GM12878 (cell line): ENCODE results near the gene ASB10. TPM values are rescaled to one million over a fixed set of nuclear protein-coding genes. Genes with fewer than 3 reads are reported as not detected.
A peak's percentile ranks its signal among the peaks of the same experiment; 100 is the strongest.

Experiments
- ATAC-seq: fragments of 200-7000 bp; cut with Tn5 transposase; 3 replicates; pipeline ENCODE4 v1.9.1; 2020; ENCODE audit warnings: mild to moderate bottlenecking, moderate library complexity
- Bru-seq: library from RNA; stranded (reverse); fragments of 400-500 nt; gene quantifications from one replicate; lab custom pipeline; 2021; lab: Mats Ljungman, UMichigan
- BruChase-seq, 2 experiments: library from RNA; stranded (reverse); fragments of 400-500 nt; gene quantifications; one replicate each; lab custom pipeline; 2021; lab: Mats Ljungman, UMichigan
- BruUV-seq: library from RNA; stranded (reverse); fragments of 400-500 nt; replicated peaks from 2 replicates; lab custom pipeline; 2021; lab: Mats Ljungman, UMichigan
- CTCF ChIA-PET: fragments of 300-600 bp; sonication (Branson Sonifier 250); formaldehyde crosslinking; extraction: SDS; loops from one replicate; lab custom pipeline; 2021; ENCODE audit warnings: inconsistent platforms; lab: Yijun Ruan, JAX
- POLR2A ChIA-PET: fragments of 350-600 bp; formaldehyde crosslinking; extraction: SDS; loops from one replicate; lab custom pipeline; 2021; ENCODE audit warnings: inconsistent platforms; lab: Charles Lee
- RAD21 ChIA-PET: fragments of 300-600 bp; sonication (Branson Sonifier 250); formaldehyde crosslinking; loops from one replicate; lab custom pipeline; 2023; ENCODE audit warnings: antibody characterized with exemption; ENCODE audit not compliant: unreplicated experiment; lab: Charles Lee
- SMC1A ChIA-PET: fragments of 300-600 bp; sonication (Branson Sonifier 250); formaldehyde crosslinking; loops from one replicate; lab custom pipeline; 2023; ENCODE audit not compliant: unreplicated experiment, uncharacterized antibody; lab: Charles Lee
- DNase-seq: peaks from one replicate; pipeline ENCODE4 v3.0.0-alpha.2; 2011; ENCODE audit warnings: low read depth, low spot score
- FAIRE-seq: peaks from 3 replicates; lab custom pipeline; 2011; peaks lifted over from hg19 to GRCh38; lab: Jason Lieb, UNC
- H2AFZ ChIP-seq: 2 replicates; pipeline ENCODE4 v1.6.0; 2011; ENCODE audit warnings: low read depth, low read length, control low read depth; ENCODE audit not compliant: control insufficient read depth
- H3K27ac ChIP-seq: 2 replicates; pipeline ENCODE4 v1.5.1; 2011; ENCODE audit warnings: control low read depth; ENCODE audit not compliant: control insufficient read depth, insufficient read depth
- H3K27me3 ChIP-seq, 2 experiments: replicated peaks in 1 of 2; 2 replicates each; pipeline versions ENCODE4 v1.6.0 to v1.6.1; 2011; ENCODE audit warnings: low read length in 1 of 2; ENCODE audit not compliant: control insufficient read depth in 2 of 2, insufficient read depth in 2 of 2
- H3K36me3 ChIP-seq, 2 experiments: 2 replicates each; pipeline ENCODE4 v1.5.1; 2011; ENCODE audit warnings: low read length in 1 of 2; ENCODE audit not compliant: control insufficient read depth in 2 of 2, insufficient read depth in 2 of 2
- H3K4me1 ChIP-seq: 2 replicates; pipeline ENCODE4 v1.6.1; 2011; ENCODE audit warnings: mild to moderate bottlenecking, low read length, moderate library complexity, mixed read lengths; ENCODE audit not compliant: control insufficient read depth, insufficient read depth
- H3K4me2 ChIP-seq: 2 replicates; pipeline ENCODE4 v1.6.0; 2011; ENCODE audit warnings: control low read depth; ENCODE audit not compliant: control insufficient read depth, insufficient read depth
- H3K4me3 ChIP-seq: fragments of 200-600 bp; sonication (generic); 2 replicates; pipeline ENCODE4 v1.5.1; 2016
- H3K79me2 ChIP-seq: 2 replicates; pipeline ENCODE4 v1.6.0; 2011; ENCODE audit warnings: low read length; ENCODE audit not compliant: control insufficient read depth, insufficient read depth
- H3K9ac ChIP-seq: 2 replicates; pipeline ENCODE4 v1.8.0; 2011; ENCODE audit warnings: low read length, control low read depth, mixed read lengths; ENCODE audit not compliant: control insufficient read depth, insufficient read depth
- H3K9me3 ChIP-seq: replicated peaks from 3 replicates; pipeline ENCODE4 v1.5.1; 2011; ENCODE audit warnings: mild to moderate bottlenecking, low read length; ENCODE audit not compliant: control insufficient read depth, insufficient read depth
- H4K20me1 ChIP-seq: 2 replicates; pipeline ENCODE4 v1.6.0; 2011; ENCODE audit not compliant: control insufficient read depth, insufficient read depth
- BACH1 ChIP-seq: fragments of 450-650 bp; IDR thresholded peaks from 2 replicates; pipeline ENCODE4 v1.6.1; 2017; ENCODE audit warnings: mild to moderate bottlenecking, borderline replicate concordance
- BMI1 ChIP-seq: fragments of 450-650 bp; IDR thresholded peaks from 2 replicates; pipeline ENCODE4 v1.6.1; 2016; ENCODE audit warnings: mild to moderate bottlenecking, moderate library complexity, borderline replicate concordance
- CREB1 ChIP-seq: IDR thresholded peaks from 2 replicates; pipeline ENCODE4 v1.6.1; 2012; ENCODE audit warnings: low read depth, mild to moderate bottlenecking, inconsistent platforms
- HSF1 ChIP-seq: fragments of 150-350 bp; IDR thresholded peaks from 2 replicates; pipeline ENCODE4 v1.6.1; 2014; ENCODE audit warnings: mild to moderate bottlenecking, low read depth, low read length
- LARP7 ChIP-seq: fragments of 450-650 bp; IDR thresholded peaks from 2 replicates; pipeline ENCODE4 v1.6.1; 2017; ENCODE audit warnings: mild to moderate bottlenecking
- NFYA ChIP-seq: IDR thresholded peaks from 2 replicates; pipeline ENCODE4 v1.6.1; 2011; ENCODE audit warnings: low read depth, mild to moderate bottlenecking, low read length, improper control_type of control experiment, borderline replicate concordance
- NR2C1 ChIP-seq: fragments of 450-650 bp; IDR thresholded peaks from 2 replicates; pipeline ENCODE4 v1.6.1; 2017; ENCODE audit warnings: antibody characterized with exemption, mild to moderate bottlenecking, moderate library complexity
- SIX5 ChIP-seq: IDR thresholded peaks from 2 replicates; pipeline ENCODE4 v1.6.1; 2011; ENCODE audit warnings: mild to moderate bottlenecking, low read depth, low read length, moderate library complexity; ENCODE audit not compliant: severe bottlenecking
- TCF7 ChIP-seq: IDR thresholded peaks from 2 replicates; pipeline ENCODE4 v1.6.1; 2014; ENCODE audit warnings: antibody characterized with exemption, borderline replicate concordance
- ZNF24 ChIP-seq: fragments of 450-650 bp; IDR thresholded peaks from 2 replicates; pipeline ENCODE4 v1.6.1; 2017; ENCODE audit warnings: antibody characterized with exemption, mild to moderate bottlenecking
- WGBS: methylation state at CpG from one replicate; pipeline ENCODE4 v1.1.6; 2016; ENCODE audit warnings: low lambda C conversion rate; ENCODE audit not compliant: insufficient replicate concordance, insufficient coverage; ENCODE audit errors: missing lambda C conversion rate; 5-methylcytosine and 5-hydroxymethylcytosine counted together
- in situ Hi-C: fragments of 300-500 bp; cut with MboI; formaldehyde crosslinking; loops from 9 replicates; pipeline ENCODE4 v1.14.3; 2018; ENCODE audit warnings: mixed read lengths
- intact Hi-C: fragments of 100-400 bp; cut with micrococcal nuclease; formaldehyde crosslinking; loops from one replicate; pipeline ENCODE4 v1.14.2; 2022; ENCODE audit not compliant: unreplicated experiment
- long read RNA-seq, 2 experiments: library from polyadenylated mRNA; unstranded; transcript quantifications; one replicate each; pipeline ENCODE4 v2.0.0, GENCODE V29; 2019 to 2020
- polyA minus RNA-seq, 3 experiments: library from RNA; depleted of rRNA, polyadenylated mRNA; stranded (reverse); fragments of >200 nt; gene quantifications; 2 replicates each; pipeline ENCODE4 v1.2.3, GENCODE V29; 2011
- polyA plus RNA-seq, 11 experiments: library from polyadenylated mRNA; depleted of rRNA in 4 of 11; unstranded in 6 of 11; stranded (reverse) in 5 of 11; fragments of >200 nt; fragmentation: Nextera tagmentation in 4 of 11; fragmentation: Illumina TruSeq in 1 of 11; extraction: Ambion mirVana in 4 of 11; extraction: Trizol in 1 of 11; gene quantifications; 1 replicate in 1 of 11; 2 replicates in 10 of 11; pipeline versions ENCODE4 v1.2.1 to v1.2.3, GENCODE V29; 2011 to 2016; ENCODE audit warnings: inconsistent platforms in 2 of 11, missing spikeins in 2 of 11, low read depth in 1 of 11
- total RNA-seq, 4 experiments: library from RNA; depleted of rRNA in 3 of 4; stranded (reverse); fragments of >200 nt in 3 of 4; fragmentation: Illumina TruSeq in 1 of 4; extraction: Trizol in 1 of 4; gene quantifications; 2 replicates each; pipeline versions ENCODE4 v1.2.1 to v1.2.3, GENCODE V29; 2013 to 2021

Gene ASB10
- total RNA-seq (2013; cell fraction: nucleolus; rRNA removed): not detected in 2 replicates
- not detected in 2 replicates for total RNA-seq (2014; rRNA removed)
- total RNA-seq (2014; rRNA removed; fragmentation: Illumina TruSeq; extraction: Trizol): not detected in 2 replicates
- not detected in 2 replicates for total RNA-seq (2021)
- not detected for polyA plus RNA-seq (2011; ENCODE audit: low read depth)
- not detected in 2 replicates for polyA plus RNA-seq (2011; rRNA removed)
- polyA plus RNA-seq (2011; cell fraction: cytosol; rRNA removed): not detected in 2 replicates
- polyA plus RNA-seq (2011; cell fraction: nucleus; rRNA removed): not detected in 2 replicates
- not detected in 2 replicates for polyA plus RNA-seq (2012)
- polyA plus RNA-seq (2014; fragmentation: Illumina TruSeq; extraction: Trizol): not detected in 2 replicates
- polyA plus RNA-seq (2014; fragmentation: Nextera tagmentation; extraction: Ambion mirVana): not detected
- polyA plus RNA-seq (2014; rRNA removed): not detected in 2 replicates
- polyA plus RNA-seq (2016; fragmentation: Nextera tagmentation; extraction: Ambion mirVana): not detected
- polyA minus RNA-seq (2011; rRNA and poly(A)+ RNA removed): not detected in 2 replicates
- not detected in 2 replicates for polyA minus RNA-seq (2011; cell fraction: cytosol; rRNA and poly(A)+ RNA removed)
- not detected in 2 replicates for polyA minus RNA-seq (2011; cell fraction: nucleus; rRNA and poly(A)+ RNA removed)
- Bru-seq, nascent RNA: not detected
- not detected for BruChase-seq, experiment 1, labeled RNA remaining after a 6-hour chase
- not detected for BruChase-seq, experiment 2, labeled RNA remaining after a 2-hour chase
- long read RNA-seq, experiment 1: 0 reads
- long read RNA-seq, experiment 2: 0 reads

GRCh38 chr7:151186640-151187408, at the start of gene ASB10:
TSS of gene ASB10 (minus strand) at chr7:151187250. CDS start at chr7:151187130, 120 bp downstream.
- Histone ChIP-seq H2AFZ (no peak within 1 kb of the TSS), H3K36me3 (no peaks in the 10 kb centered on the region), H3K4me3 (no peak within 1 kb of the TSS), H3K4me2 (peak within 1 kb of the TSS; percentile 22; the same call in 1 of the 2 replicates), H4K20me1 (no peaks in the 10 kb centered on the region; the same call in 1 of the 2 replicates), H3K27me3 (peaks cover 0 to 6% of the 10 kb centered on the region in 2 experiments; a peak in 1 of 4 replicates), H3K9me3 (no peaks in the 10 kb centered on the region), H3K9ac (no peak within 1 kb of the TSS), H3K79me2 (no peaks in the 10 kb centered on the region), H3K4me1 (peaks cover 7% of the 10 kb centered on the region), H3K27ac (no peak within 1 kb of the TSS)
- intact Hi-C loops (no loop called here), in situ Hi-C loops (no loop called here)
- ChIA-PET SMC1A (no interaction called here), RAD21 (no interaction called here), POLR2A (no interaction called here), CTCF (interaction anchor here (1.6 kb wide), 1 partner anchor 57 kb away, joined by 4 read pairs; no protein-coding TSS in a partner anchor)
- 60% methylated on average over 21 of the region's 22 CpGs for WGBS
- ATAC-seq (no peak), DNase-seq (no peak), FAIRE-seq (no peak)
- TF ChIP-seq LARP7 (no peak), HSF1 (no peak), CREB1 (no peak), BMI1 (no peak), SIX5 (no peak), TCF7 (no peak), NR2C1 (no peak), BACH1 (no peak), ZNF24 (no peak), NFYA (no peak)
- BruUV-seq: no TSS peak
